ENCODE measurements around the gene TTF2. TPM values are rescaled to one million over a fixed set of nuclear protein-coding genes. Genes with fewer than 3 reads are reported as not detected.

The TTF2 gene
- total RNA-seq, 6 experiments from 2014 or later: 2.3 to 6.0 (median 4.3) TPM

DNA sequence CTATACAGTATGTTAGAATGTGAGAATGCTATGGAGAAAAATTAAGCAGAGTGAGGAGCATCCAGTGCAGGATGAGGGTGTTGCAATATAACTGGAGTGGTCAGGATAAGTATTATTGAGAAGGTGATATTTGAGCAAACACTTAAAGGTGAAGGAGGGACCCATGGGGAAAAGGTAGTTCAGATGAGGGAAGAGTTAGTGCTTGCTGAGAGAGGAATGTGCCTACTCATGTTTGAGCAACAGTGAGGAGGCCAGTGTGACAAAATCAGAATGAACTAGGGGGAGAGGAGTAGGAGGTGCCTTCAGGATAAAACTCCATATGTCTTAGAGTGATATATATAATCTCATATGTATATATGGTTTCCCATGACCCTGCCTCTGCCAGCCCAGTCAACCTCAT lies 67.7 kb downstream of the TTF2 start:
- Histone ChIP-seq H3K36me3 (no peaks in the 10 kb centered on the region), H3K27me3 (no peaks in the 10 kb centered on the region), H3K4me1 (no peaks in the 10 kb centered on the region), H3K9me3 (no peaks in the 10 kb centered on the region), H3K4me3 (no peak overlapping the region), H3K27ac (no peak overlapping the region)
- no peak for DNase-seq
- ATAC-seq: no peak
- TF ChIP-seq CTCF (IDR thresholded peaks at IDR 0.05) (no peak), POLR2A (IDR thresholded peaks at IDR 0.05) (no peak)
- intact Hi-C loops (cut with DNase I): loop anchor here in 1 of 2 donors (10.0 kb wide), 1 partner anchor 53 kb away; no protein-coding TSS in a partner anchor

DNA sequence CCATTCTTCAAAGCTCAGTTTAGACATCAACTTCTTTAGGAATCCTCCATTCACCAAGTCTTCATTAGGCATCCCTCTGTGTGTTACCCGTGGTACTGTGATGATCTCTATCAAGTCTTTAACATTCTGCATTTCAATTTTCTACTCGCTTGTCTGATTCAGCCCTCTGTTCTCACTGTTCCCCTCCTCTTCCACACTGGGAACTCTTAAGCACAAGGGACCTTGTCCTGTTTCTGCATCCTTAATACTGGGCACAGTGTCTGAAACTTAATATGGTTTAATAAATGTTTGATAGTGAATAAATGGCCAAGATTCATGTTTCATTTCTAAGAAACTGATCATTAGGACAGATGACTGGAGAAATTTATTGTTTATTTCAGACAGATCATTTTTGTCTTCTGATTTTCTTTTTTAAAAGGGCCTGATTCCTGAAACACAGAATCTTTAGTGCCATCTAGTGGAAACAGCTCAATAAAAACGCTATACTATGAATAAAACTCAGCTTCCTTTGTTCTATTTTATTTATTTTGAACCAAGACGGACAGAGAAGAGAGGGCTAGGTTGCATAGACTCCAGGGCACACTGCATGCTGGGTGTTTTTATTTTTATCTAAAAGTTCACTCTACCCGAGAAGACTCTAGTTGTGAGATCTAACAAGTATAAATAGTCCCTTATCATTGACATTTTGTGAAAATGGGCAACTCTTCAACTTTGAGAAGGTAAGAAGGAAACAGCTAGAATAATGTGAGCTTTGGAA lies 68.4 kb downstream of the TTF2 start:
- intact Hi-C loops (cut with DNase I): loop anchor here in 1 of 2 donors (10.0 kb wide), 1 partner anchor 54 kb away; no protein-coding TSS in a partner anchor
- no peaks in the 10 kb centered on the region for H3K36me3 ChIP-seq
- peak; percentile 37 to 79 (median 71) for ATAC-seq
- H3K27ac ChIP-seq: no peak overlapping the region
- H3K27me3 ChIP-seq: no peaks in the 10 kb centered on the region
- H3K4me3 ChIP-seq: no peak overlapping the region
- WGBS (ENCODE audit: insufficient coverage, low coverage, low lambda C conversion rate, missing lambda C conversion rate): 21% methylated on average over 5 of the region's 5 CpGs
- no peaks in the 10 kb centered on the region for H3K4me1 ChIP-seq
- no peaks in the 10 kb centered on the region for H3K9me3 ChIP-seq
- TF ChIP-seq POLR2A (IDR thresholded peaks at IDR 0.05): no peak
- peak; percentile 37 to 60 (median 54) for TF ChIP-seq CTCF (IDR thresholded peaks at IDR 0.05)
- no peak for DNase-seq

DNA sequence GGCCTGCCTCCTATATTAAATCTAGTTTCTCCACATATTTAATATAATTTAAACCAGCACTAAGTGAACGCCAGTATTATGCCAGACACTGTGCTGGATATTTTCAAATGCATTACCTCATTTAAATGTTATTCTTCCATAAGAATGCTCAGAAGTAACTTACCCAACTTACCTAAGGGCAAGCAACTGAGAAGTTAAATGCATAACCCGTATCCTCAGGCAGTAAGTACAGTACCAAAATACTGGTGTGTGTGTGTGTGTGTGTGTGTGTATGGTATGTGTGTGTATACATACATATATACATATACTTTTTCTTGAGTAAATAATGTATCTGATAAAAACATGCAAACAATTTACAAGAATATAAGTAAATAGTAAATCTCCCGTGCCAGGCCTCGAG lies 70.4 kb downstream of the TTF2 start:
- no peak for DNase-seq
- 81% methylated on average over 4 of the region's 4 CpGs for whole genome bisulfite sequencing (ENCODE audit: insufficient coverage, low coverage, low lambda C conversion rate, missing lambda C conversion rate)
- no peaks in the 10 kb centered on the region for H3K27me3 ChIP-seq
- TF ChIP-seq POLR2A (IDR thresholded peaks at IDR 0.05) (no peak), CTCF (IDR thresholded peaks at IDR 0.05) (no peak)
- H3K36me3 ChIP-seq: no peaks in the 10 kb centered on the region
- H3K9me3 ChIP-seq: no peaks in the 10 kb centered on the region
- no peak overlapping the region for H3K4me3 ChIP-seq
- no peaks in the 10 kb centered on the region for H3K4me1 ChIP-seq
- no peak overlapping the region for H3K27ac ChIP-seq
- intact Hi-C loops (cut with DNase I): no loop called here
- ATAC-seq: no peak

GRCh38 chr1:117135329-117135728 lies 75.2 kb downstream of the TTF2 start:
- intact Hi-C loops (cut with DNase I): no loop called here
- TF ChIP-seq CTCF (IDR thresholded peaks at IDR 0.05) (no peak), POLR2A (IDR thresholded peaks at IDR 0.05) (no peak)
- H3K4me3 ChIP-seq: no peak overlapping the region
- H3K36me3 ChIP-seq: no peaks in the 10 kb centered on the region
- H3K9me3 ChIP-seq: no peaks in the 10 kb centered on the region
- no peak for ATAC-seq
- 51% methylated on average over 2 of the region's 2 CpGs for WGBS (ENCODE audit: insufficient coverage, low coverage, low lambda C conversion rate, missing lambda C conversion rate)
- no peak overlapping the region for H3K27ac ChIP-seq
- no peaks in the 10 kb centered on the region for H3K27me3 ChIP-seq
- no peak for DNase-seq
- H3K4me1 ChIP-seq: no peaks in the 10 kb centered on the region
